Brain microvascular endothelial cell (primary cell): ENCODE data around the gene SOBP.

Experiments
- DNase-seq: peaks from one replicate; pipeline ENCODE4 v3.0.0-alpha.2; 2020
- H3K27ac ChIP-seq: fragments of 250-450 bp; sonication (Bioruptor Pico); 2 replicates; pipeline ENCODE4 v1.5.1; 2020; ENCODE audit warnings: mild to moderate bottlenecking, moderate library complexity
- H3K27me3 ChIP-seq: fragments of 250-450 bp; sonication (Bioruptor Pico); replicated peaks from 2 replicates; pipeline ENCODE4 v1.5.1; 2020; ENCODE audit warnings: mild to moderate bottlenecking
- H3K36me3 ChIP-seq: fragments of 250-450 bp; sonication (Bioruptor Pico); replicated peaks from 2 replicates; pipeline ENCODE4 v1.5.1; 2020; ENCODE audit warnings: mild to moderate bottlenecking
- H3K4me3 ChIP-seq: 2 replicates; pipeline ENCODE4 v1.5.1; 2011; ENCODE audit warnings: low read depth, mild to moderate bottlenecking, control low read depth, low read length, moderate library complexity
- in situ Hi-C: cut with HindIII; loops from 2 replicates; pipeline ENCODE4 v1.10.0; 2017; ENCODE audit warnings: low sequenced_read_pairs, low pct_ligation_motif_present
- TF ChIP-seq, protein P1 (sequence below): IDR thresholded peaks from 2 replicates; pipeline ENCODE4 v1.5.1; 2011; ENCODE audit warnings: low read depth, mild to moderate bottlenecking, moderate library complexity, low read length, control low read depth, inconsistent platforms; ENCODE audit errors: missing control alignments

SOBP gene

GRCh38 chr6:107444277-107444676 lies 45.6 kb upstream of the SOBP start:
- no peaks in the 10 kb centered on the region for H3K36me3 ChIP-seq
- no peak overlapping the region for H3K4me3 ChIP-seq
- no peak overlapping the region for H3K27ac ChIP-seq
- no peak for DNase-seq
- no peaks in the 10 kb centered on the region for H3K27me3 ChIP-seq
- TF ChIP-seq, protein P1, sequence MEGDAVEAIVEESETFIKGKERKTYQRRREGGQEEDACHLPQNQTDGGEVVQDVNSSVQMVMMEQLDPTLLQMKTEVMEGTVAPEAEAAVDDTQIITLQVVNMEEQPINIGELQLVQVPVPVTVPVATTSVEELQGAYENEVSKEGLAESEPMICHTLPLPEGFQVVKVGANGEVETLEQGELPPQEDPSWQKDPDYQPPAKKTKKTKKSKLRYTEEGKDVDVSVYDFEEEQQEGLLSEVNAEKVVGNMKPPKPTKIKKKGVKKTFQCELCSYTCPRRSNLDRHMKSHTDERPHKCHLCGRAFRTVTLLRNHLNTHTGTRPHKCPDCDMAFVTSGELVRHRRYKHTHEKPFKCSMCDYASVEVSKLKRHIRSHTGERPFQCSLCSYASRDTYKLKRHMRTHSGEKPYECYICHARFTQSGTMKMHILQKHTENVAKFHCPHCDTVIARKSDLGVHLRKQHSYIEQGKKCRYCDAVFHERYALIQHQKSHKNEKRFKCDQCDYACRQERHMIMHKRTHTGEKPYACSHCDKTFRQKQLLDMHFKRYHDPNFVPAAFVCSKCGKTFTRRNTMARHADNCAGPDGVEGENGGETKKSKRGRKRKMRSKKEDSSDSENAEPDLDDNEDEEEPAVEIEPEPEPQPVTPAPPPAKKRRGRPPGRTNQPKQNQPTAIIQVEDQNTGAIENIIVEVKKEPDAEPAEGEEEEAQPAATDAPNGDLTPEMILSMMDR = no peak
- in situ Hi-C loops = no loop called here

- Histone ChIP-seq H3K27ac (no peak overlapping the region), H3K4me3 (no peak overlapping the region), H3K36me3 (no peaks in the 10 kb centered on the region), H3K27me3 (no peaks in the 10 kb centered on the region)
- TF ChIP-seq, protein P1 = no peak
- DNase-seq = no peak
- in situ Hi-C loops = no loop called here
Measured at GRCh38 chr6:107447663-107448216, 42.2 kb upstream of the SOBP start.

DNA sequence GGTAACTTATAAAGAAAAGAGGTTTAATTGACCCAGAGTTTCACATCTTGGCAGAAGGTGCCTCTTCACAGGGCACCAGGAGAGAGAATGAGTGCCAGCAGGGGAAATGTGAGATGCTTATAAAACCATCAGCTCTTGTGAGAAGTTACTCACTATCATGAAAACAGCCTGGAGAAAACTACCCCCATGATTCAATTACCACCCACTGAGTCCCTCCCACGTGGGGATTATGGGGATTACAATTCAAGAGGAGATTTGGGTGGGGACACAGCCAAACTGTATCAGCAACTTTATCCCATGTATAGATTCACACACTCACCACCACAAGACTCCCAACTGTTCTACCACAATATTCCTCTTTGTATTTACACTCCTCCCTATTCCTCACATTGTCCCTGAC lies 41.1 kb upstream of the SOBP start:
- Histone ChIP-seq H3K27me3 (no peaks in the 10 kb centered on the region), H3K36me3 (no peaks in the 10 kb centered on the region), H3K27ac (no peak overlapping the region), H3K4me3 (no peak overlapping the region)
- in situ Hi-C loops = no loop called here
- DNase-seq = no peak
- TF ChIP-seq, protein P1 = no peak

DNA sequence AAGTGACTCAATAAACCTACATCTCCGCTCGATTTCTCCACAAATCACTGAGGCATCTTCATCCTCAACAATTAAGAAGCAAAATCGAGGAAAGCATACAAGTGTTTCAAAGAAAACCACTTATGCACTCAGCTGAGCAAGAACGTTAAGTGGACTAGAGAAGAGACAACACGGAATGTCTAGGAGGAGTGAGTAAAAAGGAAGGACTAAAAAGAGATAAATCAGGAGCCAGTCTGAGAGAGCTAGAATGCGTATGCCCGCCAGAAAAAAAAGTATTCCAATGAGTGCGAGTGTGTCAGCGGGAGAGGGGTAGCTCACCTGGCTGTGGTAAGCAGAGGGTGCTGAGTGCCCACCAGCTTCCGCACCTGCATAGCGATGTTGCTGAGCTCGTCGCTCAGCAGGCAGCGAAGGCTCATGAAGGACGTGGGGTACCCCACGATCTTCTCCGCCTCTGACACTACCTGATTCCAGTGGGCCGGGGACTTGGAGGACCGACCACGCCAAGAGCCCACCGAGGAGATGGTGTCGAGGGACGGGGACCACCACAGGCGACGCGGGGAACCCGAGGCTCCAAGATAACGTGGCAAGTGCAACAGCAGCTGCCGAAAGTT lies 31.1 kb upstream of the SOBP start:
- in situ Hi-C loops = no loop called here
- no peak for DNase-seq

DNA sequence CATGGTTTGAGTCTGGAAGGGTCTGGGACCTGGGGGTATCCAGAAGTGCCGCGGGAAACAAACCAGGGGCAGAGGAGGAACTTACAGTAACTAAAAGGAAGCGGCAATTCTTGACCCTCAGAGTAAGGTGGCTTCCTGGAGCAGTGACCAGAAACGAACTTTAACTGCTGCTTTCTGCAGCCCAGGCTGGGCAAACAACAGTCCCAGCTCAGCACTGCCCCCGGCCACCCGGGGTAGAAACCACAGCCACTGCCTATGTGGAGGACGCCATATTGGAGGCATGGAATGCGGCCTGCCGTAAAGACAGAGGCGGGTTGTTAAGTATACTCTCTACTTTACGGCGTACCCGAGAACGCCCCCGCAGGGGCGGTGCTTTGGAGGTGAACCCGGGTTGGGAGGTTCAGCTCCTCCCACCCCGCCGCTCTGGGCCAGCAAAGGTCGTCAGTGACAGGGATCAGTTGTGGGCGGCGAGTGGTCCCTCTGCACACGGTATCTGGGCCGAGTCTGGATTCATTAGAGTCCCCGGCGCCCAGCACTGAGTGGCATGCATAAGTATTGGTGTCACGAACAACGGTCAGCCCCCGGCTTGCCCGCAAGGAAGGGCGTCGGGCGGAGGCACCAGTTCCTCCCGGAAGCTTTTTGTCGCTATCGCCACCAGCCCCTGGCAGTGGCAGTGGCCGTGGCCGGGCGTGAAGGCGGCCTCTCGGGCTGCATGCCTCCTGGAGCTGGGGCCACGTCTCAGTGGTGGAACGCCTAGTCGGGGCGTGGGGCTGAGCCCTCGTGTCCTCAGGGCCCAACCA lies 30.4 kb upstream of the SOBP start, which contains the start of gene PDSS2:
TSS of gene PDSS2 (minus strand) at position 282 of the 800 bp plus-strand sequence. CDS start at position 3, 279 bp downstream.
- H3K27ac ChIP-seq = peak within 1 kb of the TSS; percentile 43
- H3K27me3 ChIP-seq = no peaks in the 10 kb centered on the region
- no peaks in the 10 kb centered on the region for H3K36me3 ChIP-seq
- DNase-seq = peak; percentile 99
- peak within 1 kb of the TSS; percentile 95 for H3K4me3 ChIP-seq
- in situ Hi-C loops = no loop called here
- TF ChIP-seq, protein P1 = peak; percentile 73

More for the DNA sequence above, 31.1 kb upstream of the SOBP start:
- no peaks in the 10 kb centered on the region for H3K27me3 ChIP-seq
- TF ChIP-seq, protein P1 = no peak
- H3K4me3 ChIP-seq = peak overlapping the region; percentile 95
- no peaks in the 10 kb centered on the region for H3K36me3 ChIP-seq
- H3K27ac ChIP-seq = peak overlapping the region; percentile 43
